HG03521 (cell line): ENCODE results near the gene ZNF32.

ENCODE experiments used
- ATAC-seq: cut with Tn5 transposase; IDR thresholded peaks from one replicate; pipeline ENCODE4 v1.9.1; 2021; ENCODE audit warnings: mild to moderate bottlenecking, moderate library complexity; ENCODE audit not compliant: unreplicated experiment

ZNF32 gene

GRCh38 chr10:43648398-43649184 is at the start of gene ZNF32:
Gene ZNF32, minus strand, starts transcription at chr10:43648881. Its CDS starts 2,748 bp downstream, at chr10:43646133.
- ATAC-seq = peak; percentile 99

GRCh38 chr10:43698156-43698555 is 49.5 kb upstream of the ZNF32 start:
- no peak for ATAC-seq

GRCh38 chr10:43696909-43697483 is 48.3 kb upstream of the ZNF32 start:
- no peak for ATAC-seq

- no peak for ATAC-seq
These were observed 47.0 kb upstream of the ZNF32 start for GRCh38 chr10:43695730-43696129.

GRCh38 chr10:43695321-43695720 is 46.6 kb upstream of the ZNF32 start:
- ATAC-seq = no peak

GRCh38 chr10:43694526-43694925 is 45.8 kb upstream of the ZNF32 start:
- no peak for ATAC-seq

GRCh38 chr10:43693602-43694001 is 44.9 kb upstream of the ZNF32 start:
- ATAC-seq = no peak

GRCh38 chr10:43692051-43692825 is 43.6 kb upstream of the ZNF32 start:
- ATAC-seq = no peak

- ATAC-seq = no peak
These were observed 42.8 kb upstream of the ZNF32 start for GRCh38 chr10:43691485-43691884.

- peak; percentile 94 for ATAC-seq
These were observed 41.5 kb upstream of the ZNF32 start for GRCh38 chr10:43689955-43690771.

- ATAC-seq = peak; percentile 31
These were observed 40.9 kb upstream of the ZNF32 start for GRCh38 chr10:43689618-43689954.

- ATAC-seq = no peak
These were observed 40.4 kb upstream of the ZNF32 start for GRCh38 chr10:43689007-43689491.

GRCh38 chr10:43688348-43688892 is 39.7 kb upstream of the ZNF32 start:
- no peak for ATAC-seq

- no peak for ATAC-seq
These were observed 38.7 kb upstream of the ZNF32 start for GRCh38 chr10:43687373-43687772.

- ATAC-seq = no peak
These were observed 37.7 kb upstream of the ZNF32 start for GRCh38 chr10:43686414-43686813.

GRCh38 chr10:43685744-43686143 is 37.1 kb upstream of the ZNF32 start:
- no peak for ATAC-seq

GRCh38 chr10:43684292-43684559 is 35.5 kb upstream of the ZNF32 start:
- ATAC-seq = no peak

- no peak for ATAC-seq
These were observed 35.0 kb upstream of the ZNF32 start for GRCh38 chr10:43683451-43684291.

GRCh38 chr10:43682956-43683355 is 34.3 kb upstream of the ZNF32 start:
- ATAC-seq = no peak

GRCh38 chr10:43681721-43682120 is 33.0 kb upstream of the ZNF32 start:
- ATAC-seq = no peak
